Ascending aorta (tissue), 2 donors: ENCODE measurements around the gene C1orf159. TPM values are rescaled to one million over a fixed set of nuclear protein-coding genes. Genes with fewer than 3 reads are reported as not detected.

Experiments
- DNase-seq, 2 donors: peaks; one replicate each; pipeline ENCODE4 v3.0.0-alpha.2; 2019; ENCODE audit warnings: low spot score in 2 of 2
- H3K27ac ChIP-seq, 2 donors: fragments of 200-600 bp; sonication (generic); one replicate each; pipeline ENCODE4 v1.5.1; 2016 to 2017; ENCODE audit warnings: mild to moderate bottlenecking in 1 of 2
- H3K27me3 ChIP-seq: fragments of 200-600 bp; sonication (generic); one replicate; pipeline ENCODE4 v1.5.1; 2017
- H3K36me3 ChIP-seq, 2 donors: fragments of 200-600 bp; sonication (generic); one replicate each; pipeline ENCODE4 v1.5.1; 2016
- H3K4me1 ChIP-seq, 2 donors: fragments of 200-600 bp; sonication (generic); one replicate each; pipeline ENCODE4 v1.5.1; 2016 to 2017; ENCODE audit warnings: mild to moderate bottlenecking in 1 of 2
- H3K4me3 ChIP-seq, 2 donors: fragments of 200-600 bp; sonication (generic); one replicate each; pipeline ENCODE4 v1.5.1; 2016 to 2017; ENCODE audit warnings: mild to moderate bottlenecking in 1 of 2
- H3K9me3 ChIP-seq, 2 donors: fragments of 200-600 bp; sonication (generic); one replicate each; pipeline ENCODE4 v1.5.1; 2016
- CTCF ChIP-seq, 3 experiments: fragments of 200-600 bp in 2 of 3; fragments of 450-650 bp in 1 of 3; sonication (generic) in 2 of 3; IDR thresholded peaks; one replicate each; pipeline ENCODE4 v1.5.1; 2016 to 2019; ENCODE audit warnings: antibody characterized with exemption in 3 of 3, mild to moderate bottlenecking in 1 of 3, moderate library complexity in 1 of 3
- intact Hi-C: fragments of 100-400 bp; cut with DNase I; formaldehyde crosslinking; loops from one replicate; pipeline ENCODE4 v1.15.1; 2023
- total RNA-seq: library from RNA; depleted of rRNA; stranded (reverse); fragments of >200 nt; gene quantifications from one replicate; pipeline ENCODE4 v1.1.0, GENCODE V29; 2016

The C1orf159 gene
- total RNA-seq, 1 donor from 2014 or later: 23.7 TPM

- no peak for DNase-seq
- intact Hi-C loops: no loop called here
- no peak for TF ChIP-seq CTCF (IDR thresholded peaks at IDR 0.05)
- no peaks in the 10 kb centered on the region for H3K9me3 ChIP-seq
- H3K27ac ChIP-seq: no peak overlapping the region
- H3K36me3 ChIP-seq: no peaks in the 10 kb centered on the region
- H3K27me3 ChIP-seq: no peaks in the 10 kb centered on the region
- H3K4me1 ChIP-seq: no peaks in the 10 kb centered on the region
- no peak overlapping the region for H3K4me3 ChIP-seq
Observed at GRCh38 chr1:1052003-1052840, 63.7 kb downstream of the C1orf159 start.

- no peak overlapping the region for H3K4me3 ChIP-seq
- no peaks in the 10 kb centered on the region for H3K9me3 ChIP-seq
- TF ChIP-seq CTCF (IDR thresholded peaks at IDR 0.05): no peak
- no peaks in the 10 kb centered on the region for H3K27me3 ChIP-seq
- DNase-seq: no peak
- H3K36me3 ChIP-seq: peaks cover 5% of the 10 kb centered on the region in 2 donors
- intact Hi-C loops: no loop called here
- no peak overlapping the region for H3K27ac ChIP-seq
- H3K4me1 ChIP-seq: no peaks in the 10 kb centered on the region
Observed at GRCh38 chr1:1051127-1051810, 64.6 kb downstream of the C1orf159 start.

- no peak for TF ChIP-seq CTCF (IDR thresholded peaks at IDR 0.05)
- H3K36me3 ChIP-seq: peaks cover 7 to 12% of the 10 kb centered on the region in 2 donors
- no peak overlapping the region for H3K27ac ChIP-seq
- no peaks in the 10 kb centered on the region for H3K4me1 ChIP-seq
- H3K4me3 ChIP-seq: no peak overlapping the region
- DNase-seq: no peak
- no peaks in the 10 kb centered on the region for H3K27me3 ChIP-seq
- H3K9me3 ChIP-seq: no peaks in the 10 kb centered on the region
- intact Hi-C loops: no loop called here
Observed at GRCh38 chr1:1050577-1051052, 65.3 kb downstream of the C1orf159 start.

- Histone ChIP-seq H3K9me3 (no peaks in the 10 kb centered on the region), H3K27me3 (no peaks in the 10 kb centered on the region), H3K4me1 (no peaks in the 10 kb centered on the region), H3K4me3 (no peak overlapping the region), H3K36me3 (peaks cover 13 to 18% of the 10 kb centered on the region in 2 donors), H3K27ac (no peak overlapping the region)
- no peak for DNase-seq
- intact Hi-C loops: no loop called here
- TF ChIP-seq CTCF (IDR thresholded peaks at IDR 0.05): no peak
Observed at GRCh38 chr1:1049318-1050165, 66.3 kb downstream of the C1orf159 start.

GRCh38 chr1:1048765-1049164, 67.1 kb downstream of the C1orf159 start:
- H3K9me3 ChIP-seq: no peaks in the 10 kb centered on the region
- H3K4me3 ChIP-seq: no peak overlapping the region
- H3K4me1 ChIP-seq: no peaks in the 10 kb centered on the region
- TF ChIP-seq CTCF (IDR thresholded peaks at IDR 0.05): no peak
- DNase-seq: no peak
- no peaks in the 10 kb centered on the region for H3K27me3 ChIP-seq
- H3K27ac ChIP-seq: no peak overlapping the region
- peaks cover 15 to 18% of the 10 kb centered on the region in 2 donors for H3K36me3 ChIP-seq
- intact Hi-C loops: no loop called here
